ENCODE data around the gene NT5C3B. TPM values are rescaled to one million over a fixed set of nuclear protein-coding genes. Genes with fewer than 3 reads are reported as not detected.

The NT5C3B gene
- total RNA-seq, 1 donor from 2014 or later, result 63.6 TPM

DNA sequence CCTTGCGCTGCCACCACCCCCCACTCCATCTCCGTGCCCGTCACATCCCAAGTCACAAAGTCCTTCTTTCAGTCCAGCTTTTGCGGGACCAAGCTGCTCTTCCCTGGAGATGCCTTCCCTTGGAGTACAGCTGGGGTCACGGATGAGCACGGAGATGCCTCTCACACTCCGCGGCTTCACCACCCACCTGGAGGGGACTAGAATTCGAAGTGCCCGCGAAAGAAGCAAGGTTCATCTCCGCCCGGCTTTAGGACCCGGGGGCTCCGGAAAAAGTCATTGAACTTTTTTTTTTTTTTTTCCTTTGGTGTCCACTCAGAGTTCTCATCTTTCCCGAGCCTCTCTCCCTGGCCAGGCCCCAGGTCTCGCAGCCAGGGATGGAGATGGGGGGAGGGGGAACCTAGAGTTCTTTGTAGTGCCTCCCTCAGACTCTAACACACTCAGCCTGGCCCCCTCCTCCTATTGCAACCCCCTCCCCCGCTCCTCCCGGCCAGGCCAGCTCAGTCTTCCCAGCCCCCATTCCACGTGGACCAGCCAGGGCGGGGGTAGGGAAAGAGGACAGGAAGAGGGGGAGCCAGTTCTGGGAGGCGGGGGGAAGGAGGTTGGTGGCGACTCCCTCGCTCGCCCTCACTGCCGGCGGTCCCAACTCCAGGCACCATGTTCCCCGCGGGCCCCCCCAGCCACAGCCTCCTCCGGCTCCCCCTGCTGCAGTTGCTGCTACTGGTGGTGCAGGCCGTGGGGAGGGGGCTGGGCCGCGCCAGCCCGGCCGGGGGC, 23.5 kb downstream of the NT5C3B start, which contains the start of gene FKBP10:
Gene FKBP10, plus strand, starts transcription at position 624 of the 771 bp plus-strand sequence. Its CDS starts 31 bp downstream, at position 655.
- Mint-ChIP-seq H3K27ac (ENCODE audit: unreplicated experiment) (peak within 1 kb of the TSS; percentile 90), H3K4me3 (ENCODE audit: unreplicated experiment) (peak within 1 kb of the TSS; percentile 99), H3K4me1 (ENCODE audit: unreplicated experiment) (peaks cover 37% of the 10 kb centered on the region), H3K36me3 (ENCODE audit: unreplicated experiment) (peaks cover 14% of the 10 kb centered on the region), H3K27me3 (ENCODE audit: unreplicated experiment) (no peaks in the 10 kb centered on the region), H3K9me3 (ENCODE audit: unreplicated experiment) (no peaks in the 10 kb centered on the region)
- peak; percentile 92 for DNase-seq (ENCODE audit: extremely low spot score, unreplicated experiment)
- TF ChIP-seq, protein P1, sequence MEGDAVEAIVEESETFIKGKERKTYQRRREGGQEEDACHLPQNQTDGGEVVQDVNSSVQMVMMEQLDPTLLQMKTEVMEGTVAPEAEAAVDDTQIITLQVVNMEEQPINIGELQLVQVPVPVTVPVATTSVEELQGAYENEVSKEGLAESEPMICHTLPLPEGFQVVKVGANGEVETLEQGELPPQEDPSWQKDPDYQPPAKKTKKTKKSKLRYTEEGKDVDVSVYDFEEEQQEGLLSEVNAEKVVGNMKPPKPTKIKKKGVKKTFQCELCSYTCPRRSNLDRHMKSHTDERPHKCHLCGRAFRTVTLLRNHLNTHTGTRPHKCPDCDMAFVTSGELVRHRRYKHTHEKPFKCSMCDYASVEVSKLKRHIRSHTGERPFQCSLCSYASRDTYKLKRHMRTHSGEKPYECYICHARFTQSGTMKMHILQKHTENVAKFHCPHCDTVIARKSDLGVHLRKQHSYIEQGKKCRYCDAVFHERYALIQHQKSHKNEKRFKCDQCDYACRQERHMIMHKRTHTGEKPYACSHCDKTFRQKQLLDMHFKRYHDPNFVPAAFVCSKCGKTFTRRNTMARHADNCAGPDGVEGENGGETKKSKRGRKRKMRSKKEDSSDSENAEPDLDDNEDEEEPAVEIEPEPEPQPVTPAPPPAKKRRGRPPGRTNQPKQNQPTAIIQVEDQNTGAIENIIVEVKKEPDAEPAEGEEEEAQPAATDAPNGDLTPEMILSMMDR (IDR thresholded peaks at IDR 0.05), result no peak

DNA sequence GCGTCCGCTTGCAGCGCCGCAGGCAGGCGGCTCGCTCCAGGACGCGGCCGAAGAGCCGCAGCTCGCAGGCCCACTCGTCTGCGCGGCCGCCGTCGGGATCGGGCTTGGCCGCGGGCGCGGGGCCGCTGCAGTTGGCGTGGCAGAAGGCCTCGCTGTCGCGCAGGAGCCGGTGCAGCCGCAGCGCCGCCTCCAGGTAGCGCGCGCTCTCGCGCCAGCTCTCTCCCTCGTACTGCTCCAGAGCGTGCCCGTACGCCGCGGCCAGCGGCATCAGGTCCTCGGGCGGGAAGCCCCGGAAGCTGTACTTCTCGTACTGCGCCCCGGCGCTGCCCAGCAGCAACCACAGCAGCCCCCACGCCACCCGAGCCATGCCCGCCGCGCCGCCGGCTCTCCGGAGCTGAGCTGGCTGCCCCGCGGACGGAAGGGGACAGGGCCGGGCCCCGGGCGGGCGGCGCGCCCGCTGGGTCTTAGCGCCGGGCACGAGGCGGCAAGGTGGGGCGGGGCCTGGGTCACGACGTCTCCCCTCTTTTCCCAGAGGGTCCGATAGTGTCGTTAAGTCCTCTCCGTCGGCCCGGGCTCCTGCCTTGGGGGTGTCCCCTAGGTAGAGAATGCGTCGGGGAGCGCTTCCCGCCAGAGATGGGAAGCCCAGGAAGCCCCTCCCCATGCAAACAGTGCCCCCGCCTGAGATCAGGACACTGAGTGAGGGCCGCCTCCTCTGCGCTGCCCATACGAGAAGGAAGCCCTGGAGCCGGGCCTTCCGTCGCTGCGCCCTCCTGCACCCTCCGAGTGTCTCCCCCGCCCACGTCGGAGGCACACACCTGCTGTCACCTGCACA, 24.3 kb downstream of the NT5C3B start, which contains the start of gene P3H4:
Gene P3H4, minus strand, starts transcription at position 401 of the 832 bp plus-strand sequence. Its CDS starts 34 bp downstream, at position 367.
- no peaks in the 10 kb centered on the region for H3K9me3 Mint-ChIP-seq (ENCODE audit: unreplicated experiment)
- no peaks in the 10 kb centered on the region for H3K27me3 Mint-ChIP-seq (ENCODE audit: unreplicated experiment)
- TF ChIP-seq, protein P1 (IDR thresholded peaks at IDR 0.05), result peak; percentile 80
- DNase-seq (ENCODE audit: extremely low spot score, unreplicated experiment), result peak; percentile 94
- peaks cover 36% of the 10 kb centered on the region for H3K4me1 Mint-ChIP-seq (ENCODE audit: unreplicated experiment)
- peak within 1 kb of the TSS; percentile 88 for H3K27ac Mint-ChIP-seq (ENCODE audit: unreplicated experiment)
- H3K4me3 Mint-ChIP-seq (ENCODE audit: unreplicated experiment), result peak within 1 kb of the TSS; percentile 99
- peaks cover 11% of the 10 kb centered on the region for H3K36me3 Mint-ChIP-seq (ENCODE audit: unreplicated experiment)

DNA sequence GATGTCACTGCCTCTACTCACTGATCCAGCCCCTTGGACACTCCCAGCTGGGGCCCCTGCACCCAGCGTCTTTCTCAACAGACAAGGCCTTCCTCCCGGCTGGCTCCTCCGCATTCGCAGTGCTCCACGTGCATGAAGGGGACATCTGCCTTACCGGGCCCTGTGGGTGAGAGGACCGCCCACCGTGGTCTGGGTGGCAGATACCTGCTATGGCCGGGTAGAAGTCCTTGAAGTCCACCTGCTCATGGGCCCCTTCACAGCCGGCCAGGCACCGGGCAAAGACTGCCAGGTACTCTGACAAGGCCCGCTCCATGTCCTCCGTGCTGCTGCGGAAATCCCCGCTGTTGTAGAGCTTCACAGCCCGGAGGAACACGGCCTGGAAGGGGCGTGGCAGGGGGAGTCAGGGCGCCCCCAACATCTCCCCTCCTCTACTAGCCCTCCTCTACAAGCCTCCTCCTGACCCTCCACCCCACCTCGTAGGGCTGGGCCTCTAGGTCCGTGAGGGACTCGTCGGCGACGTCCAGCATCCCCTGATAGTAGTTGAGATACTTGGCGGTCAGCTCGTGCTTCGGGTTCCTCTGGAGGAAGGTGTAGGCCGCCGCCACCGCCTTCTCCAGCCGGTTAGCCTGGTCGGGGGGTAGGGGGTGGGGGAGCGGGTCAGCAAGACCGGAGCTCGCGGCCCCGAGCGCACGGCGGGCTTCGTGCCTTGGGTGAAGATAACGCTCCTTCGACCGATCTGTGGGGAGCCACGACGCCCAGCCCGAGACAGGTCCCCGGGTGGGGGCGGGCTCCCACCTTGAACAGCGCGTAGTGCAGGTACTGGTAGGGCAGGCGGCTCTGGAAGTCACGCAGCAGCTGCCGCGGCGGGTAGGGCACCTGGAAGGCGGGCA, 25.1 kb downstream of the NT5C3B start:
- peaks cover 36% of the 10 kb centered on the region for H3K4me1 Mint-ChIP-seq (ENCODE audit: unreplicated experiment)
- H3K27ac Mint-ChIP-seq (ENCODE audit: unreplicated experiment), result peak overlapping the region; percentile 50
- no peaks in the 10 kb centered on the region for H3K9me3 Mint-ChIP-seq (ENCODE audit: unreplicated experiment)

DNA sequence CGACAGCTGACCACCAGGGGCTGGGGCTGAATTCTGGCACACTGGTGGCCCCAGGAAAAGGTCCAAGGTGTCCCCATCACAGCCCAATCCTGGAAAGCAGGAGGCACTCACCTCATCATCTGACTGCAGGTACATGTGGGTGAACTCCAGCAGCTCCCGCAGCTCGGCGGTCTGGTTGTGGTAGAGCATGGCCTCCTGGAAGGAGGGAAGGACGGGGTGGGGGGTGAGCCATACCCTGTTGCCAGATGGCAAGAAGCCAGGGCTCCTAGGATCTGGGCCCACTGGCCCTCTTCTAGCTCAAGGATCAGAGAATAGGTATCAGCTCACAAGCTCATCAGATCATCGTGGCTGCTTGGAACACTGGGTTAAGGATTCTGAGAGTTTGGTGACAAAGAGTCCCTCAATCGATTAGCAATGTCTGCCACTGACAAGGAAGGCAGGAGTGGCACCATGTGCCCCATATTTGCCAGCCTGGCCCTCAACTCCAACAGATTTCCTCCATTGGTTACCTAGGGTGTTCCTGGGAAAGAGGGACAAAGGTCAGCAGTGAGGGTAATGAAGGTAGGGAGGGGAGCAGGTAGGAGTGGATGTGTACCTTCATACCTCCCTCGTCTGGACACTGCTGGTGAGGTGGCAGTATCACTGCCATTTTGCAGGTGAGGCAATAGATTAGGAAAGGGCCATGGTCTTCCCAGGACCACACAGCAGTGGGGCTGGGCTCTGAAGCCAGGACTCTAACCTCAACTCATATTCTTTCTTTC, 29.2 kb downstream of the NT5C3B start:
- H3K4me3 Mint-ChIP-seq (ENCODE audit: unreplicated experiment), result no peak overlapping the region
- H3K27ac Mint-ChIP-seq (ENCODE audit: unreplicated experiment), result no peak overlapping the region
- no peaks in the 10 kb centered on the region for H3K27me3 Mint-ChIP-seq (ENCODE audit: unreplicated experiment)
- H3K4me1 Mint-ChIP-seq (ENCODE audit: unreplicated experiment), result peaks cover 16% of the 10 kb centered on the region
- TF ChIP-seq, protein P1 (IDR thresholded peaks at IDR 0.05), result no peak
- no peak for DNase-seq (ENCODE audit: extremely low spot score, unreplicated experiment)
- peaks cover 15% of the 10 kb centered on the region for H3K36me3 Mint-ChIP-seq (ENCODE audit: unreplicated experiment)
- H3K9me3 Mint-ChIP-seq (ENCODE audit: unreplicated experiment), result no peaks in the 10 kb centered on the region

More for the DNA sequence above, 25.1 kb downstream of the NT5C3B start:
- no peak for DNase-seq (ENCODE audit: extremely low spot score, unreplicated experiment)
- Mint-ChIP-seq H3K27me3 (ENCODE audit: unreplicated experiment) (no peaks in the 10 kb centered on the region), H3K4me3 (ENCODE audit: unreplicated experiment) (peak overlapping the region; percentile 80), H3K36me3 (ENCODE audit: unreplicated experiment) (peaks cover 14% of the 10 kb centered on the region)
- TF ChIP-seq, protein P1 (IDR thresholded peaks at IDR 0.05), result no peak
